HG02943 (cell line): ENCODE data around the gene ZNF581.

Experiments
- ATAC-seq: cut with Tn5 transposase; IDR thresholded peaks from one replicate; pipeline ENCODE4 v1.9.1; 2021; ENCODE audit warnings: mild to moderate bottlenecking, low read depth, moderate library complexity; ENCODE audit not compliant: unreplicated experiment

The ZNF581 gene

GRCh38 chr19:55677572-55678028 lies 34.2 kb downstream of the ZNF581 start:
- ATAC-seq = no peak

GRCh38 chr19:55678121-55678671 lies 34.7 kb downstream of the ZNF581 start:
- peak; percentile 63 for ATAC-seq

- ATAC-seq = no peak
These were observed 36.2 kb downstream of the ZNF581 start for GRCh38 chr19:55679343-55680257.

GRCh38 chr19:55680339-55681130 lies 37.1 kb downstream of the ZNF581 start:
- ATAC-seq = no peak

- ATAC-seq = no peak
These were observed 38.0 kb downstream of the ZNF581 start for GRCh38 chr19:55681131-55682092.

- no peak for ATAC-seq
These were observed 40.2 kb downstream of the ZNF581 start for GRCh38 chr19:55683449-55684261.

- no peak for ATAC-seq
These were observed 41.7 kb downstream of the ZNF581 start for GRCh38 chr19:55684946-55685681.

GRCh38 chr19:55685776-55686175 lies 42.3 kb downstream of the ZNF581 start:
- no peak for ATAC-seq

- no peak for ATAC-seq
These were observed 43.0 kb downstream of the ZNF581 start for GRCh38 chr19:55686311-55687050.

GRCh38 chr19:55687281-55688201 lies 44.1 kb downstream of the ZNF581 start:
- ATAC-seq = no peak

GRCh38 chr19:55688422-55689218 lies 45.2 kb downstream of the ZNF581 start:
- no peak for ATAC-seq

GRCh38 chr19:55689411-55690108 lies 46.1 kb downstream of the ZNF581 start:
- ATAC-seq = no peak

- no peak for ATAC-seq
These were observed 46.8 kb downstream of the ZNF581 start for GRCh38 chr19:55690109-55690768.

GRCh38 chr19:55690769-55691545 lies 47.5 kb downstream of the ZNF581 start:
- ATAC-seq = no peak
